T-cell (primary cell): ENCODE data around the gene EPB41L1. TPM values are rescaled to one million over a fixed set of nuclear protein-coding genes. Genes with fewer than 3 reads are reported as not detected.

Experiments used
- ATAC-seq, 4 experiments: fragments of 200-7000 bp in 3 of 4; fragments of 150-1000 bp in 1 of 4; cut with Tn5 transposase; replicated peaks in 1 of 4; 1 replicate in 3 of 4; 2 replicates in 1 of 4; pipeline ENCODE4 v1.10.0; 2021; ENCODE audit warnings: moderate library complexity in 3 of 4, mild to moderate bottlenecking in 2 of 4, moderate number of reproducible peaks in 1 of 4
- CTCF ChIA-PET, 2 donors: fragments of 300-600 bp; sonication (Branson Sonifier 250); formaldehyde crosslinking; loops; one replicate each; lab custom pipeline; 2022; ENCODE audit warnings: antibody characterized with exemption in 2 of 2; lab: Charles Lee
- POLR2A ChIA-PET, 2 donors: fragments of 300-600 bp; sonication (Branson Sonifier 250); formaldehyde crosslinking; loops; one replicate each; lab custom pipeline; 2022; ENCODE audit warnings: antibody characterized with exemption in 2 of 2; lab: Charles Lee
- DNase-seq, 35 experiments: peaks; one replicate each; pipeline versions ENCODE4 v3.0.0 to v3.0.0-alpha.2; 2013 to 2023
- H3K27ac ChIP-seq: one replicate; pipeline ENCODE4 v1.5.1; 2013; ENCODE audit warnings: low read length
- H3K27me3 ChIP-seq, 2 experiments: replicated peaks in 1 of 2; 1 replicate in 1 of 2; 2 replicates in 1 of 2; pipeline versions ENCODE4 v1.6.1 to v1.7.0; 2013; ENCODE audit warnings: low read length in 1 of 2, mixed read lengths in 1 of 2; ENCODE audit not compliant: control insufficient read depth in 2 of 2, insufficient read depth in 2 of 2; ENCODE audit errors: extremely low read depth in 1 of 2
- H3K36me3 ChIP-seq, 2 donors: 1 replicate in 1 of 2; 2 replicates in 1 of 2; pipeline versions ENCODE4 v1.6.1 to v1.7.0; 2013; ENCODE audit warnings: low read length in 1 of 2; ENCODE audit not compliant: control insufficient read depth in 2 of 2, insufficient read depth in 1 of 2; ENCODE audit errors: extremely low read depth in 1 of 2
- H3K4me1 ChIP-seq, 2 experiments: 1 replicate in 1 of 2; 2 replicates in 1 of 2; pipeline versions ENCODE4 v1.6.1 to v1.7.0; 2013; ENCODE audit warnings: low read length in 2 of 2, mixed read lengths in 1 of 2; ENCODE audit not compliant: insufficient read depth in 2 of 2, control insufficient read depth in 1 of 2; ENCODE audit errors: extremely low read depth in 1 of 2
- H3K4me3 ChIP-seq, 2 donors: 1 replicate in 1 of 2; 2 replicates in 1 of 2; pipeline versions ENCODE4 v1.5.1 to v1.7.0; 2013; ENCODE audit warnings: mild to moderate bottlenecking in 2 of 2, low read length in 1 of 2, moderate library complexity in 1 of 2; ENCODE audit not compliant: control insufficient read depth in 1 of 2; ENCODE audit errors: extremely low read depth in 1 of 2
- H3K9me3 ChIP-seq: 2 replicates; pipeline ENCODE4 v1.7.0; 2013
- H3K27ac Mint-ChIP-seq, 2 donors: one replicate each; pipeline ENCODE4 v1.8.0; 2020 to 2021; ENCODE audit warnings: mild to moderate bottlenecking in 2 of 2, mixed read lengths in 2 of 2
- H3K27me3 Mint-ChIP-seq, 2 donors: one replicate each; pipeline ENCODE4 v1.8.0; 2021 to 2022; ENCODE audit warnings: mixed read lengths in 2 of 2
- H3K36me3 Mint-ChIP-seq: one replicate; pipeline ENCODE4 v1.8.0; 2021; ENCODE audit warnings: mixed read lengths
- H3K4me1 Mint-ChIP-seq, 3 donors: one replicate each; pipeline ENCODE4 v1.8.0; 2020 to 2022; ENCODE audit warnings: mixed read lengths in 3 of 3, mild to moderate bottlenecking in 1 of 3
- H3K4me3 Mint-ChIP-seq, 3 donors: one replicate each; pipeline ENCODE4 v1.8.0; 2020 to 2022; ENCODE audit warnings: mild to moderate bottlenecking in 3 of 3, mixed read lengths in 3 of 3, moderate library complexity in 3 of 3
- H3K9me3 Mint-ChIP-seq, 3 donors: one replicate each; pipeline ENCODE4 v1.8.0; 2020 to 2022; ENCODE audit warnings: mixed read lengths in 3 of 3
- WGBS: methylation state at CpG from one replicate; pipeline ENCODE4 v1.1.5; 2013; ENCODE audit warnings: missing lambda C conversion rate; ENCODE audit not compliant: insufficient coverage; 5-methylcytosine and 5-hydroxymethylcytosine counted together
- total RNA-seq, 35 experiments: library from RNA in 6 of 35; stranded (reverse) in 6 of 35; fragments of 120-200 nt in 1 of 35; gene quantifications; one replicate each; pipeline versions ENCODE4 v1.2.1 to v1.2.4 and lab custom pipeline; 2013 to 2026

EPB41L1 gene
- total RNA-seq, 5 donors from 2014 or later (not counting 1 experiment from before 2014, with no cell fraction given), result 0.19 to 2.0 (median 0.82) TPM

GRCh38 chr20:36121981-36122930 is 32.3 kb upstream of the EPB41L1 start:
- WGBS, result 92% methylated on average over 12 of the region's 17 CpGs
- DNase-seq (no peak), ATAC-seq (no peak)
- H3K27me3 Mint-ChIP-seq, result peaks cover 6 to 9% of the 10 kb centered on the region in 2 donors
- Histone ChIP-seq H3K4me3 (no peak overlapping the region), H3K27me3 (peaks cover 0 to 11% of the 10 kb centered on the region in 2 experiments), H3K36me3 (no peaks in the 10 kb centered on the region), H3K9me3 (no peaks in the 10 kb centered on the region), H3K4me1 (no peaks in the 10 kb centered on the region), H3K27ac (no peak overlapping the region)
- no peaks in the 10 kb centered on the region for H3K4me1 Mint-ChIP-seq
- ChIA-PET CTCF (no interaction called here), POLR2A (no interaction called here)
- no peak overlapping the region for H3K4me3 Mint-ChIP-seq
- H3K36me3 Mint-ChIP-seq, result no peaks in the 10 kb centered on the region
- H3K9me3 Mint-ChIP-seq, result no peaks in the 10 kb centered on the region
- H3K27ac Mint-ChIP-seq, result no peak overlapping the region

GRCh38 chr20:36122931-36123288 is 31.6 kb upstream of the EPB41L1 start:
- H3K27me3 Mint-ChIP-seq, result peaks cover 6 to 9% of the 10 kb centered on the region in 2 donors
- ChIA-PET POLR2A (no interaction called here), CTCF (no interaction called here)
- H3K4me3 Mint-ChIP-seq, result no peak overlapping the region
- H3K27ac ChIP-seq, result no peak overlapping the region
- no peaks in the 10 kb centered on the region for H3K4me1 ChIP-seq
- H3K9me3 ChIP-seq, result no peaks in the 10 kb centered on the region
- no CpG with 5 or more reads among the region's 7 CpGs for WGBS
- no peak for ATAC-seq
- H3K36me3 Mint-ChIP-seq, result no peaks in the 10 kb centered on the region
- no peaks in the 10 kb centered on the region for H3K9me3 Mint-ChIP-seq
- no peaks in the 10 kb centered on the region for H3K36me3 ChIP-seq
- no peak overlapping the region for H3K27ac Mint-ChIP-seq
- H3K27me3 ChIP-seq, result peaks cover 0 to 11% of the 10 kb centered on the region in 2 experiments
- DNase-seq, result no peak
- no peaks in the 10 kb centered on the region for H3K4me1 Mint-ChIP-seq
- no peak overlapping the region for H3K4me3 ChIP-seq

GRCh38 chr20:36125097-36125496 is 29.4 kb upstream of the EPB41L1 start:
- Histone ChIP-seq H3K9me3 (no peaks in the 10 kb centered on the region), H3K27ac (no peak overlapping the region), H3K4me3 (no peak overlapping the region), H3K36me3 (no peaks in the 10 kb centered on the region), H3K27me3 (peaks cover 0 to 8% of the 10 kb centered on the region in 2 experiments), H3K4me1 (no peaks in the 10 kb centered on the region)
- CTCF ChIA-PET, result no interaction called here
- POLR2A ChIA-PET, result no interaction called here
- no peaks in the 10 kb centered on the region for H3K36me3 Mint-ChIP-seq
- ATAC-seq (no peak), DNase-seq (no peak)
- WGBS, result no CpG with 5 or more reads among the region's 3 CpGs
- no peak overlapping the region for H3K4me3 Mint-ChIP-seq
- H3K27ac Mint-ChIP-seq, result no peak overlapping the region
- H3K27me3 Mint-ChIP-seq, result peaks cover 0 to under 1% of the 10 kb centered on the region in 2 donors
- no peaks in the 10 kb centered on the region for H3K4me1 Mint-ChIP-seq
- H3K9me3 Mint-ChIP-seq, result no peaks in the 10 kb centered on the region

- ChIA-PET POLR2A (no interaction called here), CTCF (interaction anchor here in 1 of 2 donors (0.7 kb wide), 1 partner anchor 27 kb away, joined by 3 read pairs; no protein-coding TSS in a partner anchor)
- DNase-seq (no peak), ATAC-seq (no peak)
- H3K36me3 ChIP-seq, result no peaks in the 10 kb centered on the region
- Mint-ChIP-seq H3K9me3 (no peaks in the 10 kb centered on the region), H3K4me1 (no peaks in the 10 kb centered on the region), H3K27ac (no peak overlapping the region), H3K4me3 (no peak overlapping the region), H3K27me3 (no peaks in the 10 kb centered on the region), H3K36me3 (no peaks in the 10 kb centered on the region)
- H3K27ac ChIP-seq, result no peak overlapping the region
- no peaks in the 10 kb centered on the region for H3K9me3 ChIP-seq
- H3K27me3 ChIP-seq, result peaks cover 0 to 8% of the 10 kb centered on the region in 2 experiments
- H3K4me3 ChIP-seq, result no peak overlapping the region
- 71% methylated on average over 3 of the region's 7 CpGs for WGBS
- no peaks in the 10 kb centered on the region for H3K4me1 ChIP-seq
Measured at GRCh38 chr20:36126836-36127527, 27.6 kb upstream of the EPB41L1 start.

GRCh38 chr20:36128463-36129159 is 25.9 kb upstream of the EPB41L1 start:
- ATAC-seq, result no peak
- Mint-ChIP-seq H3K27me3 (no peaks in the 10 kb centered on the region), H3K4me1 (no peaks in the 10 kb centered on the region), H3K27ac (no peak overlapping the region), H3K9me3 (no peaks in the 10 kb centered on the region), H3K36me3 (no peaks in the 10 kb centered on the region), H3K4me3 (no peak overlapping the region)
- peaks cover 0 to 6% of the 10 kb centered on the region in 2 experiments for H3K27me3 ChIP-seq
- ChIA-PET CTCF (no interaction called here), POLR2A (no interaction called here)
- H3K36me3 ChIP-seq, result no peaks in the 10 kb centered on the region
- H3K4me1 ChIP-seq, result no peaks in the 10 kb centered on the region
- H3K4me3 ChIP-seq, result no peak overlapping the region
- DNase-seq, result no peak
- WGBS, result 49% methylated on average over 3 of the region's 3 CpGs
- H3K9me3 ChIP-seq, result no peaks in the 10 kb centered on the region
- H3K27ac ChIP-seq, result no peak overlapping the region

- ChIA-PET POLR2A (interaction anchor here in 1 of 2 donors (0.6 kb wide), 1 partner anchor 1665 kb away, joined by 4 read pairs; no protein-coding TSS in a partner anchor), CTCF (no interaction called here)
- no peaks in the 10 kb centered on the region for H3K27me3 Mint-ChIP-seq
- Histone ChIP-seq H3K27me3 (peaks cover 0 to 6% of the 10 kb centered on the region in 2 experiments), H3K27ac (no peak overlapping the region), H3K4me3 (no peak overlapping the region), H3K36me3 (no peaks in the 10 kb centered on the region), H3K9me3 (no peaks in the 10 kb centered on the region), H3K4me1 (no peaks in the 10 kb centered on the region)
- H3K36me3 Mint-ChIP-seq, result no peaks in the 10 kb centered on the region
- no peak overlapping the region for H3K4me3 Mint-ChIP-seq
- 90% methylated on average over 7 of the region's 8 CpGs for WGBS
- H3K4me1 Mint-ChIP-seq, result no peaks in the 10 kb centered on the region
- no peak overlapping the region for H3K27ac Mint-ChIP-seq
- H3K9me3 Mint-ChIP-seq, result no peaks in the 10 kb centered on the region
- ATAC-seq (no peak), DNase-seq (no peak)
Measured at GRCh38 chr20:36129160-36129543, 25.4 kb upstream of the EPB41L1 start.
